ENCODE measurements around the gene CD101. TPM values are rescaled to one million over a fixed set of nuclear protein-coding genes. Genes with fewer than 3 reads are reported as not detected.
"Not testable (repeated sequence)": the region's sequence is repeated elsewhere in the genome, so short reads cannot be mapped to it uniquely, and the experiment has no call there.

CD101 gene
- polyA plus RNA-seq, 6 donors from 2014 or later, result 0.09 to 0.86 (median 0.14) TPM; not detected in 3

DNA sequence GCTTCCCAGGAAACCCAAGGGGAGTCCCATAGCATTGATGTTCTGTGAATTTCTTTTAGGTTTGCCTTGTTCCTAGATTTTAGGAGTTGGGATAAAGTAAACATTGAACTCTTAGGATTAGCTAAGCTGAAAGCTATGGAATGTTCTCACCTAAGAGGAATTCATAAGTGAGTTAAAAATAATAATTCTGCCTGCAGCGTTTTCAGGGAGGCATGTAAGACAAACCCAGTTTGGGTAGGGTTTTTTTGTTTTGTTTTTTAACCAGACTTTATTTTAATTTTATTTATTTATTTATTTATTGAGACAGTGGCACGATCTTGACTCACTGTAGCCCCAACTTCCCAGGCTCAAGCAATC is 28.9 kb upstream of the CD101 start:
- Mint-ChIP-seq H3K4me1 (no peaks in the 10 kb centered on the region), H3K9me3 (peaks cover 0 to 16% (median 5%) of the 10 kb centered on the region in 7 donors), H3K27ac (no peak overlapping the region), H3K4me3 (no peak overlapping the region), H3K27me3 (peaks cover 11 to 14% (median 11%) of the 10 kb centered on the region in 3 donors), H3K36me3 (peaks cover 0 to 8% of the 10 kb centered on the region in 2 donors)
- no peak for DNase-seq
- no peak for ATAC-seq (ENCODE audit: low read depth in 2 of 2)

- peaks cover 5 to 22% (median 12%) of the 10 kb centered on the region in 3 donors for H3K27me3 Mint-ChIP-seq
- ATAC-seq (ENCODE audit: low read depth in 2 of 2); H3K27ac Mint-ChIP-seq; H3K4me1 Mint-ChIP-seq; H3K4me3 Mint-ChIP-seq; DNase-seq; H3K36me3 Mint-ChIP-seq; H3K9me3 Mint-ChIP-seq: not testable (repeated sequence)
Observed at GRCh38 chr1:116980309-116980708, 21.3 kb upstream of the CD101 start.

DNA sequence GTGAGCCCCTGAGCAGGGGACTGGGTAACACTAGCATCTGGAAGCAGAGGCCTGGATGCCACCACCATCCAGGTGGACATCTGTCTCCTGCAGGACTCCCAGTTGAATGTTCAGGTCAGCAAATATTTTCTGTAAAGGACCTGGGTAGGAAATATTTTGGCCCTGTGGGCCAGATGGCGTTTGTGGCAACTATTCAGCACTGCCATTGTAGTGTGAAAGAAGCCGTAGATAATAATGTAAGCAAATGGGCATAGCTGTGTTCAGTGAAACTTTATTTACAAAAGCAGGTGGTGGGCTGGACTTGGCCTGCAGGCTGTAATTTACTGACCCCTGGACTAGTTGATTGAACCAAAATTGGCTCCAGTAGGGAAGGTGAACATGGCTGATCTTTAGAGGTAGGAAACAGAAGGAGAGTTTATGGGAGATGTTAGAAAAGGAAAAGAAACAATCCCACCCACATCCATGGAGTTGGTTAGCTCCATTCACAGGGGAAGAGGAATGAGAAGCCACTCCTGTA is 20.0 kb upstream of the CD101 start:
- no peak for DNase-seq
- H3K27ac Mint-ChIP-seq, result no peak overlapping the region
- no peaks in the 10 kb centered on the region for H3K36me3 Mint-ChIP-seq
- no peak overlapping the region for H3K4me3 Mint-ChIP-seq
- peaks cover 0 to 4% (median 0%) of the 10 kb centered on the region in 7 donors for H3K9me3 Mint-ChIP-seq
- no peak for ATAC-seq (ENCODE audit: low read depth in 2 of 2)
- no peaks in the 10 kb centered on the region for H3K4me1 Mint-ChIP-seq
- H3K27me3 Mint-ChIP-seq, result peaks cover 7 to 15% (median 8%) of the 10 kb centered on the region in 3 donors

GRCh38 chr1:116982319-116983004 is 19.1 kb upstream of the CD101 start:
- no peaks in the 10 kb centered on the region for H3K36me3 Mint-ChIP-seq
- DNase-seq (no peak), ATAC-seq (ENCODE audit: low read depth in 2 of 2) (no peak)
- H3K9me3 Mint-ChIP-seq, result peaks cover 0 to 2% (median 0%) of the 10 kb centered on the region in 7 donors
- peaks cover 0 to 5% (median 0%) of the 10 kb centered on the region in 3 donors for H3K4me1 Mint-ChIP-seq
- no peak overlapping the region for H3K4me3 Mint-ChIP-seq
- peak overlapping the region in 1 of 6 donors; percentile 10 for H3K27ac Mint-ChIP-seq
- H3K27me3 Mint-ChIP-seq, result peaks cover 14 to 24% (median 15%) of the 10 kb centered on the region in 3 donors

DNA sequence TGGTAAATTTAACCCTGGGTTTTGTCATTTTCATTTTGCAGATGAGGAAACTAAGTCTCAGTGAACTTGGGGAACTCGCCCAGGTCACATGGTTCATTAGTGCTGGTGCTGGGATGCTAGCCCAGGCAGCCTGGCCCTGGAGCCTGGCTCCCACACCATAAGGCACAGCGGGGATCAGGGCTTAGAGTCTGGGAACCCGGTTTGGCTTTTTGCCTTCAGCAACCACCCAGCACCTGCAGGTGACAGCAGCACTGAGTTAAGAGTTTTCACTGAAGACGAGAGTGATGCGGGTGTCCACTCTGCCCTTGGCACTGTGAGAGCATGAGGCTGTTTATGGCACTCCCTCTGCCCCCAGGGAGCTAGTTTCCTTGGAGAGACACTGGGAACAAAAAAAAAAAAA is 18.4 kb upstream of the CD101 start:
- H3K27ac Mint-ChIP-seq, result no peak overlapping the region
- peaks cover 0 to 5% (median 0%) of the 10 kb centered on the region in 3 donors for H3K4me1 Mint-ChIP-seq
- ATAC-seq (ENCODE audit: low read depth in 2 of 2), result no peak
- peaks cover 14 to 25% (median 15%) of the 10 kb centered on the region in 3 donors for H3K27me3 Mint-ChIP-seq
- no peak overlapping the region for H3K4me3 Mint-ChIP-seq
- DNase-seq, result no peak
- H3K9me3 Mint-ChIP-seq, result peaks cover 0 to 2% (median 0%) of the 10 kb centered on the region in 7 donors
- no peaks in the 10 kb centered on the region for H3K36me3 Mint-ChIP-seq

GRCh38 chr1:116983678-116984077 is 17.9 kb upstream of the CD101 start:
- peaks cover 0 to 2% (median 0%) of the 10 kb centered on the region in 7 donors for H3K9me3 Mint-ChIP-seq
- H3K4me1 Mint-ChIP-seq, result peaks cover 0 to 5% (median 0%) of the 10 kb centered on the region in 3 donors

DNA sequence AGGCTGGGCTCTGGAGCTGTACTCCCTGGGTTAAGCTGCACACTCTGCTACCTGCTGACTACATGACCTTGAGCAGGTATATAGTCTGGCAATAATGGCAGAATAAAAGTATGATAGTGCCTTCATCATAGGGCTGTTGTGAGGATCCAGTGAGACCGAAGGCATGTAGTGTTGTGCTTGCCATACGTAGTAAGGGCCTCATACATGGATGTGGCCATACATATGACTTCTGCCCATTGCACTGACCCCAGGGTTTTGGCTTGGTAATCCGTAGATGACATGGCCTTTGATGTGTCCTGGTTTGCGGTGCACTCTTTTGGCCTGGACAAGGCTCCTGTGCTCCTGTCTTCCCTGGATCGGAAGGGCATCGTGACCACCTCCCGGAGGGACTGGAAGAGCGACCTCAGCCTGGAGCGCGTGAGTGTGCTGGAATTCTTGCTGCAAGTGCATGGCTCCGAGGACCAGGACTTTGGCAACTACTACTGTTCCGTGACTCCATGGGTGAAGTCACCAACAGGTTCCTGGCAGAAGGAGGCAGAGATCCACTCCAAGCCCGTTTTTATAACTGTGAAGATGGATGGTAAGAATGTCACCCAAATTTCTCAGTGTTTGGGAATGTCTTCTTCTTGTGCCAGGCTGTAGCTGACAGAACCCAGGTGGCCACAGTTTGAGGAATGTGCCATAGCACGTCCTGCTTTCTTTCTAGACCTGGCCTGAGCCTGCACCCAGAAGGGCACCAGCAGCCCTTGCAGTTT is 17.0 kb upstream of the CD101 start:
- H3K4me3 Mint-ChIP-seq, result no peak overlapping the region
- H3K4me1 Mint-ChIP-seq, result peaks cover 0 to 5% (median 0%) of the 10 kb centered on the region in 3 donors

More at GRCh38 chr1:116983678-116984077, 17.9 kb upstream of the CD101 start:
- no peak for DNase-seq
- no peak for ATAC-seq (ENCODE audit: low read depth in 2 of 2)
- Mint-ChIP-seq H3K4me3 (no peak overlapping the region), H3K27ac (no peak overlapping the region), H3K36me3 (no peaks in the 10 kb centered on the region), H3K27me3 (peaks cover 14 to 25% (median 15%) of the 10 kb centered on the region in 3 donors)

DNA sequence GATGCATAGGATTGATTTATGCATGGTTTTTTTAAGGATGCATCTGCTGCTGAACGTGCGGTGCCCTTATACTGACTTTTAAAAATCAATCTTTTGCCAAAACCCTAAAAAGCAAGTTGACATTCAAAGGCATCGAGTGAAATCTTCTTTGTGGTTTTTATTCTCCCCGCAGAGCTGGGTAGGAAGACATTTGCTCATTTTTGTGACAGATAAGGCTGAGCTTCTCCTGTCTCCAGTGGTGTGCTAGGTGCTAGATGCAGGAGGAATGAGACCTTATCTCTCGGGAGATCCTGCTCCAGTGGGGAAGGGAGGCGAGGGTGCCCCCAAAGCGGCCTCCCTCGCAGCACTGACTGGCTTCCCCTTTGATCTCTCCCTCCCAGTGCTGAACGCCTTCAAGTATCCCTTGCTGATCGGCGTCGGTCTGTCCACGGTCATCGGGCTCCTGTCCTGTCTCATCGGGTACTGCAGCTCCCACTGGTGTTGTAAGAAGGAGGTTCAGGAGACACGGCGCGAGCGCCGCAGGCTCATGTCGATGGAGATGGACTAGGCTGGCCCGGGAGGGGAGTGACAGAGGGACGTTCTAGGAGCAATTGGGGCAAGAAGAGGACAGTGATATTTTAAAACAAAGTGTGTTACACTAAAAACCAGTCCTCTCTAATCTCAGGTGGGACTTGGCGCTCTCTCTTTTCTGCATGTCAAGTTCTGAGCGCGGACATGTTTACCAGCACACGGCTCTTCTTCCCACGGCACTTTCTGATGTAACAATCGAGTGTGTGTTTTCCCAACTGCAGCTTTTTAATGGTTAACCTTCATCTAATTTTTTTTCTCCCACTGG is 14.9 kb upstream of the CD101 start:
- ATAC-seq (ENCODE audit: low read depth in 2 of 2), result no peak
- Mint-ChIP-seq H3K36me3 (no peaks in the 10 kb centered on the region), H3K4me1 (peaks cover 0 to 5% (median 0%) of the 10 kb centered on the region in 3 donors), H3K27me3 (peaks cover 15 to 25% (median 17%) of the 10 kb centered on the region in 3 donors), H3K4me3 (peak overlapping the region in 5 of 8 donors; percentile 0 to 73 (median 17)), H3K9me3 (no peaks in the 10 kb centered on the region), H3K27ac (no peak overlapping the region)
- DNase-seq, result no peak

More for the DNA sequence above, 17.0 kb upstream of the CD101 start:
- Mint-ChIP-seq H3K27ac (peak overlapping the region in 1 of 6 donors; percentile 79), H3K27me3 (peaks cover 14 to 25% (median 15%) of the 10 kb centered on the region in 3 donors), H3K36me3 (no peaks in the 10 kb centered on the region), H3K9me3 (peaks cover 0 to 2% (median 0%) of the 10 kb centered on the region in 7 donors)
- DNase-seq, result no peak
- no peak for ATAC-seq (ENCODE audit: low read depth in 2 of 2)

GRCh38 chr1:116987256-116987555 is 14.4 kb upstream of the CD101 start:
- H3K9me3 Mint-ChIP-seq, result no peaks in the 10 kb centered on the region
- H3K4me1 Mint-ChIP-seq, result peaks cover 0 to 5% (median 0%) of the 10 kb centered on the region in 3 donors
- no peak overlapping the region for H3K27ac Mint-ChIP-seq
- H3K4me3 Mint-ChIP-seq, result peak overlapping the region in 5 of 8 donors; percentile 0 to 73 (median 17)
- DNase-seq, result no peak
- H3K27me3 Mint-ChIP-seq, result peaks cover 13 to 22% (median 16%) of the 10 kb centered on the region in 3 donors
- no peak for ATAC-seq (ENCODE audit: low read depth in 2 of 2)
- H3K36me3 Mint-ChIP-seq, result no peaks in the 10 kb centered on the region

GRCh38 chr1:116988248-116988647 is 13.3 kb upstream of the CD101 start:
- ATAC-seq (ENCODE audit: low read depth in 2 of 2) (no peak), DNase-seq (no peak)
- Mint-ChIP-seq H3K4me3 (no peak overlapping the region), H3K36me3 (no peaks in the 10 kb centered on the region), H3K9me3 (peaks cover 0 to 5% (median 0%) of the 10 kb centered on the region in 7 donors), H3K4me1 (peaks cover 0 to 5% (median 0%) of the 10 kb centered on the region in 3 donors), H3K27me3 (peaks cover 10 to 18% (median 12%) of the 10 kb centered on the region in 3 donors), H3K27ac (no peak overlapping the region)

- Mint-ChIP-seq H3K27ac (peak overlapping the region in 1 of 6 donors; percentile 47), H3K4me1 (peaks cover 0 to 5% (median 0%) of the 10 kb centered on the region in 3 donors), H3K4me3 (no peak overlapping the region), H3K9me3 (peaks cover 0 to 7% (median 0%) of the 10 kb centered on the region in 7 donors), H3K27me3 (peaks cover 10 to 18% (median 12%) of the 10 kb centered on the region in 3 donors), H3K36me3 (no peaks in the 10 kb centered on the region)
- DNase-seq, result no peak
- ATAC-seq (ENCODE audit: low read depth in 2 of 2), result no peak
Observed at GRCh38 chr1:116988908-116989307, 12.7 kb upstream of the CD101 start.

DNA sequence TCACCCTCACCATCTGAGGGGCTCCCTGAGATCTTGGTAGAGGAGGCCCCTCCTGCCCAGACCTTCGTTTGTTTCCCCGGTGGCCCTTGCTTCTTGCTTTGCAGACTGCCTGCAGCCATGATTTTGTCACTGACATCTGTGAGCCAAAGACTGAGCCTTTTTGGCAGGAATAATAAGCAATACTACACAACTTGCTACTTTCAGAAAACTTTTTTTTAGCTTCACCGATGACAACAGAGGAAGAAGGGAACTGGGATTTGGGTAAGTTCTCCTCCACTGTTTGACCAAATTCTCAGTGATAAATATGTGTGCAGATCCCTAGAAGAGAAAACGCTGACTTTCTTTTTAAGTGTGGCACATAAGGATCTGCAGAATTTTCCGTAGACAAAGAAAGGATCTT is 11.7 kb upstream of the CD101 start:
- DNase-seq, result no peak
- Mint-ChIP-seq H3K27ac (no peak overlapping the region), H3K4me3 (no peak overlapping the region), H3K9me3 (peaks cover 0 to 7% (median 0%) of the 10 kb centered on the region in 7 donors), H3K4me1 (peaks cover 0 to 5% (median 0%) of the 10 kb centered on the region in 3 donors), H3K36me3 (no peaks in the 10 kb centered on the region), H3K27me3 (peaks cover 10 to 12% (median 11%) of the 10 kb centered on the region in 3 donors)
- ATAC-seq (ENCODE audit: low read depth in 2 of 2), result no peak
